Neural cell (in vitro differentiated cells): ENCODE results near the gene EN2. TPM values are rescaled to one million over a fixed set of nuclear protein-coding genes. Genes with fewer than 3 reads are reported as not detected.

Experiments used
- H2AFZ ChIP-seq: fragments of 200-600, 300-800 bp; sonication (generic), shearing (Covaris generic); 2 replicates; pipeline ENCODE4 v1.6.0; 2014; ENCODE audit warnings: low read depth, mild to moderate bottlenecking, antibody characterized with exemption, low read length, moderate library complexity
- H3F3A ChIP-seq: fragments of 200-600 bp; shearing (Covaris generic); 2 replicates; pipeline ENCODE4 v1.6.1; 2016; ENCODE audit warnings: mild to moderate bottlenecking, moderate library complexity, mixed read lengths, antibody characterized with exemption, low read length; ENCODE audit not compliant: insufficient read depth, poor library complexity, severe bottlenecking
- H3K27ac ChIP-seq: fragments of 200-600, 300-800 bp; sonication (generic), shearing (Covaris generic); 2 replicates; pipeline ENCODE4 v1.5.1; 2014; ENCODE audit warnings: mild to moderate bottlenecking, low read length, moderate library complexity
- H3K27me3 ChIP-seq: fragments of 300-800, 200-600 bp; sonication (generic), shearing (Covaris generic); 2 replicates; pipeline ENCODE4 v1.6.0; 2014; ENCODE audit warnings: mild to moderate bottlenecking, low read depth, low read length, moderate library complexity; ENCODE audit not compliant: insufficient read depth
- H3K36me3 ChIP-seq: fragments of 300-800, 200-600 bp; sonication (generic), shearing (Covaris generic); 2 replicates; pipeline ENCODE4 v1.5.1; 2014; ENCODE audit warnings: mild to moderate bottlenecking, antibody characterized with exemption, low read length, moderate library complexity; ENCODE audit not compliant: insufficient read depth
- H3K4me2 ChIP-seq: fragments of 300-800, 200-600 bp; sonication (generic), shearing (Covaris generic); 2 replicates; pipeline ENCODE4 v1.6.0; 2014; ENCODE audit warnings: mild to moderate bottlenecking, low read length
- H3K4me3 ChIP-seq: fragments of 300-800, 200-600 bp; sonication (generic), shearing (Covaris generic); 2 replicates; pipeline ENCODE4 v1.5.1; 2014; ENCODE audit warnings: mild to moderate bottlenecking, low read length, moderate library complexity
- H3K79me2 ChIP-seq: fragments of 200-600 bp; shearing (Covaris generic); replicated peaks from 2 replicates; pipeline ENCODE4 v1.6.0; 2014; ENCODE audit warnings: mild to moderate bottlenecking, low read length, moderate library complexity; ENCODE audit not compliant: insufficient read depth
- H3K9ac ChIP-seq: fragments of 300-800, 200-600 bp; sonication (generic), shearing (Covaris generic); 2 replicates; pipeline ENCODE4 v1.6.1; 2016; ENCODE audit warnings: mild to moderate bottlenecking, low read length, mixed read lengths
- H3K9me2 ChIP-seq: fragments of 200-600 bp; shearing (Covaris generic); 2 replicates; pipeline ENCODE4 v1.6.1; 2016; ENCODE audit warnings: mild to moderate bottlenecking, low read length, mixed read lengths; ENCODE audit not compliant: insufficient read depth
- H3K9me3 ChIP-seq: fragments of 200-600, 300-800 bp; sonication (generic), shearing (Covaris generic); 2 replicates; pipeline ENCODE4 v1.6.1; 2016; ENCODE audit warnings: mild to moderate bottlenecking, mixed run types, low read length, moderate library complexity, mixed read lengths
- H4K20me1 ChIP-seq: fragments of 200-600 bp; shearing (Covaris generic); 2 replicates; pipeline ENCODE4 v1.6.1; 2016; ENCODE audit warnings: mild to moderate bottlenecking, mixed run types; ENCODE audit not compliant: insufficient read depth
- EP300 ChIP-seq: fragments of 450-650 bp; conservative IDR thresholded peaks from 2 replicates; pipeline ENCODE4 v1.6.1; 2014; ENCODE audit warnings: antibody characterized with exemption, mild to moderate bottlenecking, moderate library complexity; ENCODE audit not compliant: poor library complexity, severe bottlenecking
- EZH2 ChIP-seq: fragments of 200-600, 300-800 bp; shearing (Covaris generic), sonication (generic); IDR thresholded peaks from 2 replicates; pipeline ENCODE4 v1.6.1; 2014; ENCODE audit warnings: antibody characterized with exemption, low read length, borderline replicate concordance, mild to moderate bottlenecking; ENCODE audit not compliant: insufficient read depth, poor library complexity, severe bottlenecking
- MXI1 ChIP-seq: fragments of 450-650 bp; conservative IDR thresholded peaks from 2 replicates; pipeline ENCODE4 v1.6.1; 2014; ENCODE audit warnings: antibody characterized with exemption, mild to moderate bottlenecking; ENCODE audit not compliant: poor library complexity, severe bottlenecking
- POLR2AphosphoS5 ChIP-seq: IDR thresholded peaks from 2 replicates; pipeline ENCODE4 v1.6.1; 2012
- RAD21 ChIP-seq: fragments of 450-650 bp; conservative IDR thresholded peaks from 2 replicates; pipeline ENCODE4 v1.6.1; 2014; ENCODE audit warnings: antibody characterized with exemption, mild to moderate bottlenecking, moderate library complexity
- REST ChIP-seq: IDR thresholded peaks from 2 replicates; pipeline ENCODE4 v1.6.1; 2012; ENCODE audit warnings: borderline replicate concordance
- SMC3 ChIP-seq: fragments of 450-650 bp; conservative IDR thresholded peaks from 2 replicates; pipeline ENCODE4 v1.6.1; 2014; ENCODE audit warnings: antibody characterized with exemption, mild to moderate bottlenecking, moderate library complexity; ENCODE audit not compliant: poor library complexity
- TAF1 ChIP-seq: IDR thresholded peaks from 2 replicates; pipeline ENCODE4 v1.6.1; 2012; ENCODE audit warnings: low read depth
- polyA plus RNA-seq: library from polyadenylated mRNA; depleted of rRNA; stranded (reverse); fragments of >200 nt; gene quantifications from 2 replicates; pipeline ENCODE4 v1.2.3, GENCODE V29; 2014
- TF ChIP-seq, protein P1 (sequence below): fragments of 450-650 bp; IDR thresholded peaks from 2 replicates; pipeline ENCODE4 v1.5.1; 2014; ENCODE audit warnings: antibody characterized with exemption, mild to moderate bottlenecking, moderate library complexity; ENCODE audit not compliant: poor library complexity, severe bottlenecking

The EN2 gene
- polyA plus RNA-seq, 1 donor from 2014 or later, result not detected

GRCh38 chr7:155481764-155482163, 23.8 kb downstream of the EN2 start:
- Histone ChIP-seq H4K20me1 (no peaks in the 10 kb centered on the region), H2AFZ (no peak overlapping the region), H3K9me2 (no peaks in the 10 kb centered on the region), H3K9ac (no peak overlapping the region), H3K79me2 (no peaks in the 10 kb centered on the region), H3K27ac (no peak overlapping the region), H3F3A (no peaks in the 10 kb centered on the region), H3K9me3 (no peaks in the 10 kb centered on the region), H3K27me3 (peaks cover 19% of the 10 kb centered on the region), H3K4me3 (no peak overlapping the region), H3K4me2 (no peak overlapping the region), H3K36me3 (no peaks in the 10 kb centered on the region)
- TF ChIP-seq SMC3 (no peak), MXI1 (no peak), REST (no peak), EP300 (no peak), RAD21 (no peak), EZH2 (no peak), POLR2AphosphoS5 (no peak), TAF1 (no peak)
- TF ChIP-seq, protein P1, sequence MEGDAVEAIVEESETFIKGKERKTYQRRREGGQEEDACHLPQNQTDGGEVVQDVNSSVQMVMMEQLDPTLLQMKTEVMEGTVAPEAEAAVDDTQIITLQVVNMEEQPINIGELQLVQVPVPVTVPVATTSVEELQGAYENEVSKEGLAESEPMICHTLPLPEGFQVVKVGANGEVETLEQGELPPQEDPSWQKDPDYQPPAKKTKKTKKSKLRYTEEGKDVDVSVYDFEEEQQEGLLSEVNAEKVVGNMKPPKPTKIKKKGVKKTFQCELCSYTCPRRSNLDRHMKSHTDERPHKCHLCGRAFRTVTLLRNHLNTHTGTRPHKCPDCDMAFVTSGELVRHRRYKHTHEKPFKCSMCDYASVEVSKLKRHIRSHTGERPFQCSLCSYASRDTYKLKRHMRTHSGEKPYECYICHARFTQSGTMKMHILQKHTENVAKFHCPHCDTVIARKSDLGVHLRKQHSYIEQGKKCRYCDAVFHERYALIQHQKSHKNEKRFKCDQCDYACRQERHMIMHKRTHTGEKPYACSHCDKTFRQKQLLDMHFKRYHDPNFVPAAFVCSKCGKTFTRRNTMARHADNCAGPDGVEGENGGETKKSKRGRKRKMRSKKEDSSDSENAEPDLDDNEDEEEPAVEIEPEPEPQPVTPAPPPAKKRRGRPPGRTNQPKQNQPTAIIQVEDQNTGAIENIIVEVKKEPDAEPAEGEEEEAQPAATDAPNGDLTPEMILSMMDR, result no peak

DNA sequence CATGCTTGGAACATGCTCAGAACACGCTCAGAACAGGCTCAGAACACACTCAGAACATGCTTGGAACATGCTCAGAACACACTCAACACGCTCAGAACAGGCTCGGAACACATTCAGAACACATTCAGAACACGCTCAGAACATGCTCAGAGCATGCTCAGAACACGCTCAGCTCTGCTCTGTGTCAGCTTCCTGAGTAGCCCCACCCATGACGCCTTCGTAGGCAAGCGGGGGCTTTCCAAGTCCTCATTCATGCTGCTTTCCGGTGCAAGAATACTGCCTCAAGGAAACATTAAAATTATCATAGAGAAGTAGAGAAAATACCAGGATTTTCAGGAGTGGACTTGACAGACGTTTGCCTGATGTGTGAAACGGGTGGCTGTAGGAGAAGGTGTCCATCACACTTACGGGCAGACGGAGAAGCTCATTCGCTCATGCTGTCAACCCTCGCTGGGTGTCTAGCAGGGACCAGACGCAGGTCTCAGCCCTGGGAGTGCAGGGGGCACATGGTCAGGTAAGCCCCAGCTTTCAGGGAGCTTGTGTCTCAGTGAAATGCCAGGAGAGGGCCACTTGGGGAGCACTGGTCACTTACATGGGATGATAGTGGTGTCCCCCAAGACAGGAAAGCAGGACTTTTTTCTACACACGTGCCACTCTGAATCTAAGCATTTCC, 24.7 kb downstream of the EN2 start:
- H3K9me2 ChIP-seq, result no peaks in the 10 kb centered on the region
- H3K4me3 ChIP-seq, result no peak overlapping the region
- H3K9ac ChIP-seq, result no peak overlapping the region
- H3F3A ChIP-seq, result no peaks in the 10 kb centered on the region
- TF ChIP-seq EP300 (no peak), POLR2AphosphoS5 (no peak), SMC3 (no peak), TAF1 (no peak), REST (no peak), EZH2 (no peak), RAD21 (no peak), MXI1 (no peak)
- TF ChIP-seq, protein P1, result no peak
- H3K27ac ChIP-seq, result no peak overlapping the region
- no peaks in the 10 kb centered on the region for H3K36me3 ChIP-seq
- H4K20me1 ChIP-seq, result no peaks in the 10 kb centered on the region
- peaks cover 10% of the 10 kb centered on the region for H3K27me3 ChIP-seq
- no peaks in the 10 kb centered on the region for H3K9me3 ChIP-seq
- no peak overlapping the region for H3K4me2 ChIP-seq
- no peak overlapping the region for H2AFZ ChIP-seq
- H3K79me2 ChIP-seq, result no peaks in the 10 kb centered on the region
